ENCODE measurements around the gene RASSF10. TPM values are rescaled to one million over a fixed set of nuclear protein-coding genes. Genes with fewer than 3 reads are reported as not detected.

RASSF10 gene
- total and polyA plus RNA-seq, 2 donors (not counting 1 experiment from before 2014, with no cell fraction given): not detected

- no peak overlapping the region for H3K4me3 Mint-ChIP-seq
- no CpG with 5 or more reads among the region's 1 CpG for WGBS (ENCODE audit: insufficient coverage)
- H3K36me3 ChIP-seq (replicated peaks in 1 of 2; ENCODE audit: control extremely low read depth in 1 of 2, control insufficient read depth in 1 of 2, extremely low read depth in 1 of 2, insufficient read depth in 2 of 2, low read length in 1 of 2): no peaks in the 10 kb centered on the region
- POLR2A ChIA-PET: no interaction called here
- no peaks in the 10 kb centered on the region for H4K20me1 ChIP-seq (ENCODE audit: control insufficient read depth, insufficient read depth, low read length, poor library complexity, severe bottlenecking)
- no peak overlapping the region for H3K27ac Mint-ChIP-seq
- no peaks in the 10 kb centered on the region for H3K4me1 ChIP-seq (ENCODE audit: control insufficient read depth in 2 of 2, insufficient read depth in 2 of 2, low read length in 2 of 2)
- H3K27me3 ChIP-seq (replicated peaks in 1 of 4; ENCODE audit: control extremely low read depth in 1 of 4, control insufficient read depth in 3 of 4, insufficient read depth in 4 of 4, low read length in 3 of 4): no peaks in the 10 kb centered on the region
- peaks cover 7% of the 10 kb centered on the region for H3K27me3 Mint-ChIP-seq
- TF ChIP-seq EZH2 (IDR thresholded peaks at IDR 0.05; ENCODE audit: borderline replicate concordance, insufficient read depth, low read depth, low read length, poor library complexity, severe bottlenecking) (no peak), CTCF (IDR thresholded peaks at IDR 0.05) (no peak)
- H3K9ac ChIP-seq (ENCODE audit: low read length): no peak overlapping the region
- peaks cover 0 to 6% (median 0%) of the 10 kb centered on the region in 3 donors for H3K9me3 ChIP-seq (ENCODE audit: control extremely low read depth in 1 of 3, control insufficient read depth in 2 of 3, insufficient read depth in 1 of 3, low read length in 2 of 3)
- no peak overlapping the region for H3K4me3 ChIP-seq (ENCODE audit: control extremely low read depth in 1 of 5, extremely low read depth in 1 of 5, insufficient read depth in 1 of 5, low read depth in 2 of 5, low read length in 4 of 5)
- H2AFZ ChIP-seq (ENCODE audit: insufficient read depth, low read depth, low read length, poor library complexity, severe bottlenecking): no peak overlapping the region
- intact Hi-C loops (cut with micrococcal nuclease): no loop called here
- no peak overlapping the region for H3K27ac ChIP-seq (ENCODE audit: low read length in 2 of 2)
- no peak for ATAC-seq (ENCODE audit: low read depth)
- no peak for DNase-seq
- no peaks in the 10 kb centered on the region for H3K4me1 Mint-ChIP-seq
- H3K9me3 Mint-ChIP-seq (ENCODE audit: insufficient read depth): no peaks in the 10 kb centered on the region
- CTCF ChIA-PET: no interaction called here
- H3K4me2 ChIP-seq (replicated peaks; ENCODE audit: low read depth, low read length, poor library complexity, severe bottlenecking): no peak overlapping the region
- no peaks in the 10 kb centered on the region for H3K79me2 ChIP-seq (ENCODE audit: control insufficient read depth, insufficient read depth, low read length)
Measured at GRCh38 chr11:12990162-12990480, 19.0 kb upstream of the RASSF10 start.

GRCh38 chr11:12991426-12991825 lies 17.7 kb upstream of the RASSF10 start:
- TF ChIP-seq CTCF (IDR thresholded peaks at IDR 0.05): no peak
- no peak for TF ChIP-seq EZH2 (IDR thresholded peaks at IDR 0.05; ENCODE audit: borderline replicate concordance, insufficient read depth, low read depth, low read length, poor library complexity, severe bottlenecking)
- Mint-ChIP-seq H3K27me3 (no peaks in the 10 kb centered on the region), H3K4me3 (no peak overlapping the region), H3K9me3 (ENCODE audit: insufficient read depth) (peaks cover 3% of the 10 kb centered on the region), H3K4me1 (no peaks in the 10 kb centered on the region), H3K27ac (no peak overlapping the region)
- Histone ChIP-seq H4K20me1 (ENCODE audit: control insufficient read depth, insufficient read depth, low read length, poor library complexity, severe bottlenecking) (no peaks in the 10 kb centered on the region), H3K79me2 (ENCODE audit: control insufficient read depth, insufficient read depth, low read length) (no peaks in the 10 kb centered on the region), H3K4me3 (ENCODE audit: control extremely low read depth in 1 of 5, extremely low read depth in 1 of 5, insufficient read depth in 1 of 5, low read depth in 2 of 5, low read length in 4 of 5) (no peak overlapping the region), H3K4me2 (replicated peaks; ENCODE audit: low read depth, low read length, poor library complexity, severe bottlenecking) (no peak overlapping the region), H3K9ac (ENCODE audit: low read length) (no peak overlapping the region), H3K4me1 (ENCODE audit: control insufficient read depth in 2 of 2, insufficient read depth in 2 of 2, low read length in 2 of 2) (no peaks in the 10 kb centered on the region), H3K27ac (ENCODE audit: low read length in 2 of 2) (no peak overlapping the region), H3K9me3 (ENCODE audit: control extremely low read depth in 1 of 3, control insufficient read depth in 2 of 3, insufficient read depth in 1 of 3, low read length in 2 of 3) (peaks cover 0 to 6% (median 0%) of the 10 kb centered on the region in 3 donors), H2AFZ (ENCODE audit: insufficient read depth, low read depth, low read length, poor library complexity, severe bottlenecking) (no peak overlapping the region), H3K27me3 (replicated peaks in 1 of 4; ENCODE audit: control extremely low read depth in 1 of 4, control insufficient read depth in 3 of 4, insufficient read depth in 4 of 4, low read length in 3 of 4) (no peaks in the 10 kb centered on the region), H3K36me3 (replicated peaks in 1 of 2; ENCODE audit: control extremely low read depth in 1 of 2, control insufficient read depth in 1 of 2, extremely low read depth in 1 of 2, insufficient read depth in 2 of 2, low read length in 1 of 2) (no peaks in the 10 kb centered on the region)
- POLR2A ChIA-PET: no interaction called here
- ATAC-seq (ENCODE audit: low read depth) (no peak), DNase-seq (no peak)
- intact Hi-C loops (cut with micrococcal nuclease): no loop called here
- CTCF ChIA-PET: interaction anchor here (0.5 kb wide), 1 partner anchor 12 kb away, joined by 3 read pairs; no protein-coding TSS in a partner anchor
- WGBS (ENCODE audit: insufficient coverage): 100% methylated on average over 1 of the region's 1 CpG

Measured in B cell (primary cell).